C4-2B (cell line): ENCODE measurements around the gene BMPR1B.

Experiments
- ZFX ChIP-seq: fragments of 450-650 bp; IDR thresholded peaks from 2 replicates; pipeline ENCODE4 v1.6.1; 2017
- TF ChIP-seq, protein P1 (sequence below): fragments of 450-650 bp; conservative IDR thresholded peaks from 2 replicates; pipeline ENCODE4 v1.5.1; 2017; ENCODE audit warnings: mild to moderate bottlenecking

DNA sequence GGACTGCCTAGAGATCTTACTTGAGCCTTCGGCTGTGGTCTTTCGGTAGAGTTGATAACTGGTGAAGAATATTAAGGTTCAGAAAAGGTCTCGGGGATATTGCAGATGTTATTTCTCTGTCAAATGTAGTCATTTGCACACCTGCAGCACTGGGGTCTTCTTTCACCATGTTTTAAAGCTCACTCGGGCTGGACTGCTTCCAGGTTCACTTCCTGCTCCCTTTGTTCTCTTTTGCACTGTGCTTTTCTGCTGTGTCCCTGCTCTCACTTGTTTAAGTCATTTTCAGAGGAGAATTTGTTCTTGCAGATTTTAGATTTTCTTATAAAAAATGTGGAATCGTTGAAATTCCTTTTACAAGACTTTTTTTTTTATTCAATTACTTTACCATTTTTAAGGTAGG lies 68.5 kb downstream of the BMPR1B start:
- TF ChIP-seq, protein P1, sequence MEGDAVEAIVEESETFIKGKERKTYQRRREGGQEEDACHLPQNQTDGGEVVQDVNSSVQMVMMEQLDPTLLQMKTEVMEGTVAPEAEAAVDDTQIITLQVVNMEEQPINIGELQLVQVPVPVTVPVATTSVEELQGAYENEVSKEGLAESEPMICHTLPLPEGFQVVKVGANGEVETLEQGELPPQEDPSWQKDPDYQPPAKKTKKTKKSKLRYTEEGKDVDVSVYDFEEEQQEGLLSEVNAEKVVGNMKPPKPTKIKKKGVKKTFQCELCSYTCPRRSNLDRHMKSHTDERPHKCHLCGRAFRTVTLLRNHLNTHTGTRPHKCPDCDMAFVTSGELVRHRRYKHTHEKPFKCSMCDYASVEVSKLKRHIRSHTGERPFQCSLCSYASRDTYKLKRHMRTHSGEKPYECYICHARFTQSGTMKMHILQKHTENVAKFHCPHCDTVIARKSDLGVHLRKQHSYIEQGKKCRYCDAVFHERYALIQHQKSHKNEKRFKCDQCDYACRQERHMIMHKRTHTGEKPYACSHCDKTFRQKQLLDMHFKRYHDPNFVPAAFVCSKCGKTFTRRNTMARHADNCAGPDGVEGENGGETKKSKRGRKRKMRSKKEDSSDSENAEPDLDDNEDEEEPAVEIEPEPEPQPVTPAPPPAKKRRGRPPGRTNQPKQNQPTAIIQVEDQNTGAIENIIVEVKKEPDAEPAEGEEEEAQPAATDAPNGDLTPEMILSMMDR: no peak
- no peak for TF ChIP-seq ZFX
